ENCODE results near the gene IL20RA.
"Not testable (repeated sequence)": the region's sequence is repeated elsewhere in the genome, so short reads cannot be mapped to it uniquely, and the experiment has no call there.

Gene IL20RA, protein sequence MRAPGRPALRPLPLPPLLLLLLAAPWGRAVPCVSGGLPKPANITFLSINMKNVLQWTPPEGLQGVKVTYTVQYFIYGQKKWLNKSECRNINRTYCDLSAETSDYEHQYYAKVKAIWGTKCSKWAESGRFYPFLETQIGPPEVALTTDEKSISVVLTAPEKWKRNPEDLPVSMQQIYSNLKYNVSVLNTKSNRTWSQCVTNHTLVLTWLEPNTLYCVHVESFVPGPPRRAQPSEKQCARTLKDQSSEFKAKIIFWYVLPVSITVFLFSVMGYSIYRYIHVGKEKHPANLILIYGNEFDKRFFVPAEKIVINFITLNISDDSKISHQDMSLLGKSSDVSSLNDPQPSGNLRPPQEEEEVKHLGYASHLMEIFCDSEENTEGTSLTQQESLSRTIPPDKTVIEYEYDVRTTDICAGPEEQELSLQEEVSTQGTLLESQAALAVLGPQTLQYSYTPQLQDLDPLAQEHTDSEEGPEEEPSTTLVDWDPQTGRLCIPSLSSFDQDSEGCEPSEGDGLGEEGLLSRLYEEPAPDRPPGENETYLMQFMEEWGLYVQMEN

DNA sequence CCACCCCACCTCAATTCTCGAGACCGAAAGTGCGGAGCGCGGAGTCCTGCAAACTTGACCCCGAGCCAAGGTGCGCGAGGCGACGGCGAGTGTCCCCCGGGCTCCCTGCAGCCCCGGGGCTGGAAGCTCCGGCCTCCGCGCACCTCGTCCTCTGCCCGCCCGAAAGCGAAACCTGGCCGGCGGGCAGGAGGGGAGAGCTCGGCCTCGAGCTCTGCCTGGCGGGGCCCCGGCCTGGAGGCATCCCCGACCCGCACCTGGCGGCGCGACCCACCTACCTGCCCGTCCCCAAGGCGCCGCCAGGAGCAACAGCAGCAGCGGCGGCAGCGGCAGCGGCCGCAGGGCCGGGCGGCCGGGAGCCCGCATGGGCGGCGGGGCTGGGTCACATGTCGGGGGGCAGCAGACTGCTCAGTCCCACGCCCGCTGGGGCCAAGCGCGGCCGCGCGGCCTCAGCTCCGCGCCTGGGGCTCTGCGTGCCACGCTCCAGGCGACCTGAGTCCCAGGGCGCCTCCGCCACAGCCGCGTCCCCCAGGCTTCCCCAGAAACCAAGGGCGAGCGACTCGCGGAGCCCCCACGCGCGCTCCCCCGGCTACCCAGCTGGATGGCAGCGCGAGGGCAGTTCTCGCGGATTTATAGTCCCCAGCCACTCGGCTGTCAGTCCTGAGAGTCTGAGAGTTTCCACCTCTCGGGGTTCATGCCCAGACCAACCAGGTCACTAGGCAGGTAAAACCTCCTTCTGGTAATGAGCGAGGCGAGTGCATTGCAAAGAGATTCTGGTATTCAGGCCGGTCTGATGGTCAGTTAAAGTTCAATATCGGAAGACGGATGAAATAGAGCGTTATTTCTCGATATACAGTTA, at the start of gene IL20RA:
IL20RA (minus strand) TSS at position 600 of the 856 bp plus-strand sequence; CDS start at position 363, 237 bp downstream.
- no peak for DNase-seq (ENCODE audit: low read depth)

DNA sequence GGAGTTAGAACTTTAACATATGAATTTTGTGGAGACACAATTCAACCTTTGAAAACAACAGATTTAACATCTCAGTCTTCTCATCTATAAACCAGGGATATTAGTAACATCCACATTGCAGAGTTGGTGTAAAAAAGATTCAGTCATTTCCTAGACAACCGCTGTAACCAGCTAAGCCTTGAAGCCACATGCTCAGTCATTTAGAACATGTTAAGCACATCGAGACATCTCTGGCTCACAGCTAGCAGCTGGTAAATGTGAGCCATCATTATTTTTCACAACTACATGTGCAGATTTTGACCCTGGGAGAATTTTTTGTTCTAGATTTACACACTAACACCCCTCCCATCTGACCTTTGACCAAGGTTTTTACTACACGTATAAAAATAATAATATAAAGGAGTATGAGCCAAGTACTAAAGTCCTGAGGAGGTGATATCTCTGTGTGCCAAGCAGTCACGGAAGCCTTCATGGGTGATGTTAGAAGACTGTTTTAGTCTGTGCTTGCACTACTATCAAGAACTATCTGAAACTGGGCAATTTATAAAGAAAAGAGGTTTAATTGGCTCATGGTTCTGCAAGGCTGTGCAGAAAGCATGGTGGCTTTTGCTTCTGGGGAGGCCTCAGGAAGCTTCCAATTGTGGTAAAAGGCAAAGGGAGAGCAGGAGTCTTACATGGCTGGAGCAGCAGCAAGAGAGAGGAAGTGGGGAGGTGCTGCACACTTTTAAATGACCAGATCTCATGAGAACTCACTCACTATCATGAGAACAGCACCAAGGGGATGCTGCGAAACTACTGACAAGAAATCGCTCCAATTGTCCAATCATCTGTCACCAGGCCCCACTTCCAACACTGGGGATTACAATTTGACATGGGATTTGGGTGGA, 48.7 kb upstream of the IL20RA start:
- DNase-seq (ENCODE audit: low read depth): no peak

DNA sequence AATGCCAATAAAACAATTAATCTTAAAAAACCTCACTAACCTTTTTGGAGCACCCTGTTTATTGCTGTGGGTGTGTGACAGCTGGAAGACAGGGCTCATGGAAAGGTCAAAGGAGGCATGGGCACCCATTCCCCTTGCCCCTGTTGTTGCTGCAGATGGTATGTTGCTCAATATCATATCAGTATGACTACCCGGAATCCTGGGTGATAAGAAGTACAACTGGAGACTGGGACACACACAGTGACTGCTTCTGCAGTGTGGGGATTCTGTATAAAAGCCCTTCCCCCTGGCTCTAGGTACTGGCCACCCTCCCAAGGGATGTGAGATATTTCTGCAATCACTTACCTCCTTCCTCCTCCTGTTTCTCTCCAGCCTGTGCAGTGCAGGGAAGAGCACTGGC, 47.3 kb upstream of the IL20RA start:
- DNase-seq (ENCODE audit: low read depth): no peak

DNA sequence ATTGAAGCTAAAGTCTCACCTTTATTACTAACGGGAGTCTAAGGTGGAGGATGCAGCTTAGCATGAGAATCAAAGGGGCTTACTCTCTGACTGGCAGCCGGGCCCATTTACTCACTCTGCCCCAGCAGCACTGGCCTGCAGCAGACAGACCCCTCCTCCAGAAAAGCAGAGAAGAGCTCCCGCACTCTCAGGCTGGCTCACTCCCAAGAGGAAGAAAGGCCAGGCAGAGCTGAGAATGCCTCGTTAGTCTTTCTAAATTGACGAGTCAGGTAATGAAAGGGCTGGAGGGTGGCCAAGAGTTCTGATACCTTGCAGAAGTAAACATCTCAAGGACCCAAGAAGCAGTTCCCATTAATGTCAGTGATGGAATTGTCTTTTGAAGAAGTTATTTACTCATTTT, 44.5 kb upstream of the IL20RA start:
- no peak for DNase-seq (ENCODE audit: low read depth)

DNA sequence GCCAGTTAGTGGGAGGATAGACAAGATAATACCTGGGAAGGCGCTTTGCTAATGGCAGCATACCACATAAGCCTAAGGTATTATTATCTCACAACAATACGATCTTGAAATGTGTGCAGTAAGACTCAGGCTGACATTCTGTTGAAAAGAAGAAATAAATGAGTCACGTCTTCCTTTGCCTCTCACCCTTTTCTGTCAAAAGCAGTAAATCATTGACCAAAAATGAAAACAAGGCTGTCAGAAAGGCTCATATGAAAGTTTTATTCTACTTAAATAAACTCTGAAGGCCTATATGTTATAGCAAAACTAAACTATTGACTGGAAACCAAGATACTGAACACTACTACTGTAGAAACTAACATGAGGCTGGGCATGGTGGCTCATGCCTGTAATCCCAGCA, 43.1 kb upstream of the IL20RA start:
- DNase-seq (ENCODE audit: low read depth): no peak

DNA sequence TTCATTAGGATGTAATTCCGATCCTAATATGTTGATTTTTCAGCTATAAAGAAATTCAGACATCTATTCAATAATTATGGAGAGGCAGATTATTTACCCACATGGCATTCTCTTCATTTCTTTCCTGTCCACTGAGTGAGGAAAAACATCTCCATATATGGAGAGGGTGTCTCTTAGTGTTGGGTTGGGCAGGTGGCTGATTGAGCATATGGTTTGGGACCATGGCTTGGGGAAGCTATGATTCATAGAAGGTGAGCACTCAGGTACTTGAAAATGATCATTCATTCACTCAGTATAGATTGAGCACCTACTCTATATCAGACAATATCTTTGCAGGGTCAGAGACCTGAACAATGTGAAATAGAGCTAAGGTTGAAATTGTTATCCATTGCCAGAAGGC, 41.3 kb upstream of the IL20RA start:
- no peak for DNase-seq (ENCODE audit: low read depth)

DNA sequence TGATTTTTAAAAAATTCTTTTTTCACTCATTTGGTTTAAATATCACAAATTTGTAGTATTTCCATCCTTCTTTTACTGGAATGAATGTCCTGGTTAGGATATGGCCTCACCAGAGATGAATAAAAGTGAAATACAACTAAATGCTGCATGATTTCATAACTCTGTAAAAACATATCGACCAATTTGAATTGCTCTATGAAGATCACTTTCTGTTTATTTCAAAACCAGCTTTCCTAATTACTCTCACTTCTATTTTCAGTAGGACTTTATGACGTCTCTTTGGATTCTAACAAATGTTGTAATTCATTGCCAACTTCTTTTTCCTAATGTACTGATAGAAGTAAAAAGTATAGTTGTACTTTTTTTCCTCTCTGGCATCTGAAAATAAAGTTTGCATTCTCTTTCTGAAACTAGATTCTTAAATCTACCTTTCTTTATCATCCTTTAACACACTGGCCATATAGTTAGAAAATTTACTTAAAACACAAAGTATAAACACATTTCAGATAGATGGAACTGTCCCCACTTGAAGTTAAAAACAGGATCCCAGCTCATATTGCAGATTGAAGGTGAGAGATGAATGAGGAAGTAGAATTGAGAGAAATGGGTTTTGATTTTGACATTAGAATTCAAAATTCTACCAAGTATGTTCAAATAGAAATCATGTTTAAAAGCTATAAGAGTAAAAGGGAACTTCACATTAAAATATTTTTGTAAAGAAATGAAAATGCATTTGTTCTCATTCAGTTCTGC, 40.3 kb upstream of the IL20RA start:
- DNase-seq (ENCODE audit: low read depth): no peak

DNA sequence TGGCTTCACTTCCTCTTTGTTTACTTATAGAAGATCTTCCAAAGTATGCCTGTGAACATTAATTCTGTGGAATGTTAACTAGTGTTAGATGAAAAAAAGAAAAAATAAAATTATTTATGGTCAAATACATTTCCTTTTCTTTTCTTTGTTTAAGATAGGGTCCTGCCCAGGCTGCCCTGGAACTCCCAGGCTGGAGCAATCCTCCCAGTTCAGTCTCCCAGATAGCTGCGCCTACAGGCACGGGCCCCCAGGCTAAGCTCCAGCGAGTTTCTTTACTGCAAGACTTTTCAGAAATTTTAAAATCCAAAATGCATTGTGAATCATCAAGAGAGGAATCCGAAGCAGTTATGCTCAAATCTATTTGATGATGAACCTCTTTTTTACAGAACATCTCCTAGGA, 39.3 kb upstream of the IL20RA start:
- no peak for DNase-seq (ENCODE audit: low read depth)

DNA sequence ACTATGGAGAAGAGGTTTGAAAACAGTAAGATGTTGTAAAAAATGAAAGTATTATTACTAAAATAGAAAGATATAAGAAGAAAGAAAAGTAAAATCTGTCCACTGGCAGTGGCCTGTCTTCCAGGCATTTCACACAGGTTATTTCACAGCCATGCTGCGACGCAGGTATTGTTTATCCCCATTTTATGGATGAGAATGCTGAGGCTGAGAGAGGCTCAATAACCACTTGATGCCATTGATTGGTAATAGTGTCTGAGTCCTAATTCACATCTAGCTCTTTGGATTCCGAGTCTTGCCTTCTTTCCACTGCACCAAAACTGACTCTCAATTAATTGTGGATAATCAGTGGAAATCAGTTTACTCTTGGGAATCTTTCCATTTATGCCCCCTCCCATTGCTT, 37.2 kb upstream of the IL20RA start:
- DNase-seq (ENCODE audit: low read depth): no peak

DNA sequence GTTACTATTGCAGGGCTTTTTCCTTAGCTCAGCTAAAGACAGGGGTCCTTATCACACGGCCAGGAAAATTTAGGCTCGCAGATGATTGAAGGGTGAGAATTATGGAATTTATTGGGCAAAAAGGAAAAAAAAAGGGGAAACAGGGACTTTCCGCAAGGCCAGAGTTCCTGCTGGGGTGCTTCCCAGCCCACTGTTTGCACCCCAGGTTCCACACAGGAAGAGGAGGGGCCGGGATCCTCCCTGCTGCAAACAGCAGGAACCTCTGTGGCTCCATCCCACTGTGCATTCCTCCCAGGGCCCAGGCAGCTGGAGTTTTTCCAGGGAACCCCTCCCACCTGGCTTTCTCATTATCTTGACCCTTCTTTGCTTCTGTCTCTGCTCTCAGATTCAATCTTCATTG, 35.9 kb upstream of the IL20RA start:
- DNase-seq (ENCODE audit: low read depth): no peak

DNA sequence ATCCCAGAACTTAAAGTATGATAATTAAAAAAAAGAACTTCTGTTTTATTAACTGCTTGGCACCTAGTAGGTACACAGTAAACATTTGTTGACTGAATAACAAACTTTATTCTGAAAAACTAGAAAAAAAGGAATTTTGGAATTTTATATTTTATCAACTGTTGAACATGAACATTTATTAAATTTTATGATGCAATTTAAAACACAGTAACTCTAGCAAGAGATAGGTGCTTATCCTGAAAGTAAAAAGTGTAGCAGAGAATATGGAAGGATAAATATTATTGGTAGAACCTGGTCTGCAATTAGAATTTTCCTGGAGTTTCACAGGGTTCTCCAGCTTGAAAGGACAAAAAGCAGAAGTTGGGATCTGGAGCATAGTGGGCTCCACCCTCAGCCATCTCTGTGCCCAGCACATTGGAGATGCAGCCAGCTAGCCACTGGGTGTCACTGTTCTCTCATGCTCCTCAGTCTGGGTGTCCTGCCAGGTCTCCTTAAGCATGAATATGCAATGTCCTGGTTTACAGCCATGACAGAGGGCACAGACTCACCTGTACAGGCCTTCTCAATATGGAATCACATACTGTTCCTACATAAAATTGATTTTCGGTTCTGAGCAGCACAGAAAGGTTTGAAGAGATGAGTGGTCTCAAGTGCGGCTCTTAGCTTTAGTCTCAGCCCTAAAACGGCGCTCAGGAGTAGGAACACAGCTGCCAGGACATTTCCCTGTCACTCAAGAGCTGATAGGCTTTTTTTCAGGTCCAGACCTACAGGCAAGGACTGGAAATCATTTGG, 31.7 kb upstream of the IL20RA start:
- DNase-seq (ENCODE audit: low read depth): peak; percentile 34

DNA sequence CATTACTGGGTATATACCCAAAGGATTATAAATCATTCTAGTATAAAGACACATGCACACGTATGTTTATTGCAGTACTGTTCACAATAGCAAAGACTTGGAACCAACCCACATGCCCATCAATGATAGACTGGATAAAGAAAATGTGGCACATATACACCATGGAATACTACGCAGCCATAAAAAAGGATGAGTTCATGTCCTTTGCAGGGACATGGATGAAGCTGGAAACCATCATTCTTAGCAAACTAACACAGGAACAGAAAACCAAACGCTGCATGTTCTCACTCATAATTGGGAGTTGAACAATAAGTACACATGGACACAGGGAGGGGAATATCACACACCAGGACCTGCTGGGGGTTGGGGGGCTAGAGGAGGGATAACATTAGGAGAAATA, 31.0 kb upstream of the IL20RA start:
- DNase-seq (ENCODE audit: low read depth): not testable (repeated sequence)

DNA sequence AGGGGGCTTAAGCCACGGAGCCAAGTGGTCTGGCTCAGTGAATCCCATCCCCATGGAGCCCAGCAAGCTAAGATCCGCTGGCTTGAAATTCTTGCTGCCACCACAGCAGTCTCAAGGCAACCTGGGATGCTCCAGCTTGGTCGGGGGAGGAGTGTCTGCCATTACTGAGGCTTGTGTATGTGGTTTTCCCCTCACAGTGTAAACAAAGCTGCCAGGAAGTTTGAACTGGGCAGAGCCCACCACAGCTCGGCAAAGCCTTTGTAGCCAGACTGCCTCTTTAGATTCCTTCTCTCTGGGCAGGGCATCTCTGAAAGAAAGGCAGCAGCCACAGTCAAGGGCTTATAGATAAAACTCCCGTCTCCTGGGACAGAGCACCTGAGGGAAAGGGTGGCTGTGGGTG, 25.5 kb upstream of the IL20RA start:
- DNase-seq (ENCODE audit: low read depth): no peak

DNA sequence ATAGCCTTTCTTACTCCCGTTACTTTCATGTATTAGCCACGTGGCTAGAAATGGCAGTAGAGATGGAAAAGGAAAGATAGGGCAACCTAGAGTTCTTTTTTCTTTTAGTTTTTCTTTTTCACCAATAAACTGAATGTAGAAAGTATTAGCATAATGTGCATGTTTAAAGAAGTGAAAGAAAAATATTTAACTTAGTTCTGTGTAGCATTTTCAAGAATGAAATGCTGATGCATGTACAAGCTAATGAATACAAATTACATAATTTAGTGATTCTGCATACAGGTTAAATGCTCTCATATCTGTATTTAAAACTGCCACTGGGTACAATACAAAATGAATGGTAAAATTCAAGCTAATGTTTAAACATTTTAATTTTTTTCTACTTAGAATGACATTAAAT, 22.6 kb upstream of the IL20RA start:
- no peak for DNase-seq (ENCODE audit: low read depth)

DNA sequence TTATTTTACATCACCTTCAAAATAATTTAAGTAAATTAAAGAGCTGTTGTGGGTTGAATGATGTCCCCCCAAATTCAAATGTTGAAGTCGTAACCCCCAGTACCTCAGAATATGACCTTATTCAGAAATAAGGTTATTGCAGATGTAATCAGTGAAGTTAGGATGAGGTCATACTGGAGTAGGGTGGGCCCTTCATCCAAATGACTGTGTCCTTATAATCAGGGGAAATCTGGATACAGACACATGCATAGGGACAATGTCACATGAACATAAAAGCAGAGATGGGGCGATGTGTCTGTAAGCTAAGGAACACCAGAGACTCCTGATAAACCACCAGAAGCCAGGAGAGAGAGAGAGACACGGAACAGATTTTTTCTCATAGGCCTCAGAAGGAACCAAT, 13.3 kb upstream of the IL20RA start:
- no peak for DNase-seq (ENCODE audit: low read depth)

DNA sequence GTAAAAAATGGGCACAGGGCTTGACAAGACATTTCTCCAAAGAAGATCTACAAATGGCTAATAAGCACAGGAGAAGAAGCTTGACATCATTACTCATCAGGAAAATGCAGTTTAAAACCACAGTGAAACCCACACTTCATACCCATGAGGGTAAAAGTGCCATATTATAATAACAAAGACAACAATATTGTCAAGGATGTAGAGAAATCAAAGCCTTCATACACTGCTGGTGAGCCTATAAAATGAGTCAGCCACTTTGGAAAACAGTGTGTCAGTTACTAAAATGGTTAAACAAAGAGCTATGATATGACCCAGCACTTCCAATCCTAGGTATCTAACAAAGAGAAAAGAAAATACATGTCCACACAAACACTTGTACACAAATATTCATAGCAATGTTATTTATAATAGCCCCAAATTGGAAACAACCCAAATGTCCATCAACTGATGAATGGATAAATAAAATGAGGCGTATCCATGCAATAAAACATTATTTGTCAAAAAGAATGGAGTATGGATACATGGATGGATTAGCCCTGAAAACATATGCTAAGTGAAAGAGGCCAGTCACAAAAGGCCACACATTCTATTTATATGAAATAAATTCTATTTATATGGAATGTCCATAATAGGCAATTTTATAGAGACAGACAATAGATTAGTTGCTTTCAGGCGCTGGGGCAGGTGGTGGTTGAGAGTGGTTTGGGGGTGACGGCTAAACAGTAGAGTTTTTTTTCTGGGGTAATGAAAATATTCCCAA, 11.5 kb upstream of the IL20RA start:
- no peak for DNase-seq (ENCODE audit: low read depth)

DNA sequence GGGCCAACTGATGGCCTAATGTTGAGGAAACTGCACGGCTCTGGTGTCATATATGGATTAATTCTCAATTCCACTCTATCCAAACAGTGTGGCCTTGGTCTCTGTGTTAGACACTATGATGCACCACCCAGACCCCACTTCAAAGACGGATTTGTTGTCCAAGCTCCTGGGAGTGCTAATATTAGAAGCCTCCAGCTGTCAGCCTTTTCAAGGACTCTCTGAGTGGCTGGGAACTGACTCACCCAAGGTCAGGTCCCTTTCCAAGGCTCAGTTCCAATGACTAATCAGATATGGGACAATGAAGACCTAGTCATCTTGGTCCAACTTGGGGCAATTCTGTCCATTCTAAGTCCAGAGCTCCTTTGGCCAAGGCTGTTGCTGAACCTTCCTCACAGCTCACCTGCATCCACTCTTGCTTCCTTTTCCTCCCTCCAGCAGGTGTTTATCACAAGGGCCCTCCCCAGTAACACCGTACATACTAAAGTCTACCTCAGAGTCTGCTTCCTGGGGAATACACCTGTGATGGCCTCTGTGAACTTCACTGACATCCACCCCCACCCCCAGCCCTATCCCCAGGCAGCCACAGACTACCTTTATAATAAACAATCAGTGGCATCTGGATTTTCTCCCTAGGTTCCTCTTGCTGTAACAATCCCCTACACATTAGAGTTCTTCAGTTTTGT, 7.2 kb upstream of the IL20RA start:
- no peak for DNase-seq (ENCODE audit: low read depth)

DNA sequence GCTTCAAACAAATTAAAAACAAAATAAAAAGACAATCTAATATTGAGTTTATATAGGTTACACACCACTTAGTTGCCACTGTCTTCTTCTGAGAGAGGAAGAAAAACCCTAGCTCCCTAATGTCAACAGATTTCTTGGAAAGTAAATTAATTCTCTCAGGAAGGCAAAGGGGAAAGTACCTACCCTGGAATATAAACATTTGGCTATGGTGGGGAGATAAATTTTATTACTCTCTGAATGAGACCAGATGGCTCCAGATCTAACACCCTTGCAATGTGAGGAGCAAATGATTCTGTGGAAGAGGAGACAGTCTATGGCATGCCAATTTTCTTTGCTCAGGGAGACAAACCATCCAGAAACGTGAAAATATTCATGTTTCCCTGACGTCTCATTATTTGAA, 4.3 kb upstream of the IL20RA start:
- no peak for DNase-seq (ENCODE audit: low read depth)

DNA sequence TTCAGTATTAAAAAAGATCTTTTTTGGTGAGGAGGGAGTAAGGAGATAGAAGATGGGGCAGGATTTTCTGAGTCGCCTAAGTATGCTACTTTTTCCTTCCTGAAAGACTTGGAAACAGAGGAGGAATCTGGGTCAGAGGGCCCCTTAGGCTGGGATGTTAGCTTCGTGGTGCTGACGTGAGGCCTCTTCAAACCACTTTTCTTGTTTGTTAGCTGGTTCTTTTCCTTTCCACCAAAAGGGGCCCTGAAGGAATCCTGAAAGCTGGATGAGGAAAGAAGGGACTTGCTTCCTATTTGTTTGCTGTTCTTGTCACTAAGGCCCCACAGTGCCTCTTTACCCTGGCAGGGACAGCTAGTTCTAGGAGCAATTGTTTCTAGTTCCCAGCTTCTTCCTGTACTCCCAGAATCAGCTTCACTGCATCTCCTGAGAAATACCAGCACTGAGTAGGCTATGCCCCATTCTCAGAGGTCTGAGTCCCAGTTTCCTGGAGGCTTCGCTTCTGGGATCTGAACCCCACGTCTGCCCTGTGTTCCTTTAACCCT, 2.2 kb upstream of the IL20RA start:
- no peak for DNase-seq (ENCODE audit: low read depth)

Measured in stimulated activated CD8-positive, alpha-beta memory T cell treated with anti-CD3 and anti-CD28 coated beads, Interleukin-4, amount 100 ng/mL, for 24 hours (primary cell).